K562 (cell line): ENCODE data around the gene SAMM50. TPM values are rescaled to one million over a fixed set of nuclear protein-coding genes. Genes with fewer than 3 reads are reported as not detected.
A peak's percentile ranks its signal among the peaks of the same experiment; 100 is the strongest.

Experiments used
- ATAC-seq: fragments of 200-7000 bp; cut with Tn5 transposase; 3 replicates; pipeline ENCODE4 v1.9.1; 2020; ENCODE audit warnings: moderate library complexity
- BruUV-seq: library from RNA; stranded (reverse); fragments of 400-500 nt; replicated peaks from 2 replicates; lab custom pipeline; 2021; lab: Mats Ljungman, UMichigan
- CTCF ChIA-PET: fragments of 300-600 bp; formaldehyde crosslinking; extraction: SDS; loops from one replicate; lab custom pipeline; 2021; ENCODE audit warnings: low intra/inter-chr PET ratio; lab: Yijun Ruan, JAX
- POLR2A ChIA-PET: fragments of 300-600, 350-650 bp; sonication (Branson Sonifier 250); formaldehyde crosslinking; extraction: SDS; loops from one replicate; lab custom pipeline; 2021; ENCODE audit warnings: antibody characterized with exemption, inconsistent platforms; lab: Yijun Ruan, JAX
- DNase-seq, 4 experiments: peaks; one replicate each; pipeline versions ENCODE4 v3.0.0 to v3.0.0-alpha.2; 2011 to 2018; ENCODE audit warnings: low spot score in 3 of 4, mixed read lengths in 3 of 4; ENCODE audit errors: extremely low read depth in 1 of 4
- FAIRE-seq: peaks from 2 replicates; lab custom pipeline; 2011; peaks lifted over from hg19 to GRCh38; lab: Jason Lieb, UNC
- H2AFZ ChIP-seq: 2 replicates; pipeline ENCODE4 v1.6.0; 2011; ENCODE audit warnings: low read depth, low read length, control low read depth, inconsistent platforms
- H3K27ac ChIP-seq: fragments of 200-600 bp; 3 replicates; pipeline ENCODE4 v1.8.0; 2011; ENCODE audit warnings: low read depth, mild to moderate bottlenecking, control low read depth, inconsistent platforms, low read length, moderate library complexity, mixed read lengths; ENCODE audit errors: extremely low read depth
- H3K27me3 ChIP-seq, 2 experiments: fragments of 300-600 bp in 1 of 2; 2 replicates in 1 of 2; 3 replicates in 1 of 2; pipeline versions ENCODE4 v1.6.0 to v1.8.0; 2011; ENCODE audit warnings: inconsistent platforms in 2 of 2, low read length in 2 of 2, mild to moderate bottlenecking in 1 of 2, mixed read lengths in 1 of 2, moderate library complexity in 1 of 2; ENCODE audit not compliant: control insufficient read depth in 2 of 2, insufficient read depth in 2 of 2
- H3K36me3 ChIP-seq: fragments of 300-600 bp; 3 replicates; pipeline ENCODE4 v1.8.0; 2011; ENCODE audit warnings: mild to moderate bottlenecking, low read length, inconsistent platforms; ENCODE audit not compliant: control insufficient read depth, insufficient read depth
- H3K4me1 ChIP-seq, 2 experiments: fragments of 200-600 bp in 1 of 2; replicated peaks in 1 of 2; 2 replicates in 1 of 2; 3 replicates in 1 of 2; pipeline versions ENCODE4 v1.5.1 to v1.8.0; 2011; ENCODE audit warnings: inconsistent platforms in 2 of 2, low read length in 2 of 2, mild to moderate bottlenecking in 1 of 2, mixed read lengths in 1 of 2, moderate library complexity in 1 of 2; ENCODE audit not compliant: control insufficient read depth in 2 of 2, insufficient read depth in 2 of 2
- H3K4me2 ChIP-seq: 2 replicates; pipeline ENCODE4 v1.6.1; 2011; ENCODE audit warnings: low read length, control low read depth, inconsistent platforms, mixed read lengths; ENCODE audit not compliant: insufficient read depth
- H3K4me3 ChIP-seq: fragments of 200-600 bp; sonication (generic), shearing (Covaris generic); 2 replicates; pipeline ENCODE4 v1.5.1; 2016; ENCODE audit warnings: control low read depth, inconsistent platforms
- H3K79me2 ChIP-seq: fragments of 200-600 bp; 3 replicates; pipeline ENCODE4 v1.8.0; 2011; ENCODE audit warnings: low read length, inconsistent platforms; ENCODE audit not compliant: control insufficient read depth, insufficient read depth
- H3K9ac ChIP-seq, 2 experiments: 2 replicates each; pipeline versions ENCODE4 v1.6.0 to v1.6.1; 2011; ENCODE audit warnings: low read depth in 2 of 2, low read length in 2 of 2, control low read depth in 1 of 2, inconsistent platforms in 1 of 2, mild to moderate bottlenecking in 1 of 2, mixed read lengths in 1 of 2; ENCODE audit not compliant: insufficient read depth in 1 of 2
- H3K9me1 ChIP-seq: one replicate; pipeline ENCODE4 v1.6.0; 2011; ENCODE audit warnings: inconsistent platforms, mild to moderate bottlenecking, low read length, moderate library complexity; ENCODE audit not compliant: control insufficient read depth, insufficient read depth
- H3K9me3 ChIP-seq: replicated peaks from 2 replicates; pipeline ENCODE4 v1.5.1; 2011; ENCODE audit warnings: low read depth, low read length, inconsistent platforms; ENCODE audit not compliant: control insufficient read depth, insufficient read depth
- H4K20me1 ChIP-seq: replicated peaks from 2 replicates; pipeline ENCODE4 v1.6.1; 2011; ENCODE audit warnings: low read length, inconsistent platforms, mixed read lengths; ENCODE audit not compliant: control insufficient read depth, insufficient read depth
- ATF7 ChIP-seq: fragments of 450-650 bp; IDR thresholded peaks from 2 replicates; pipeline ENCODE4 v1.7.1; 2014; ENCODE audit warnings: mild to moderate bottlenecking, moderate library complexity
- CTCF ChIP-seq, 3 experiments: IDR thresholded peaks in 2 of 3; conservative IDR thresholded peaks in 1 of 3; 2 replicates each; pipeline ENCODE4 v1.5.1; 2011 to 2012; ENCODE audit warnings: low read length in 3 of 3, mild to moderate bottlenecking in 3 of 3, control low read depth in 2 of 3, improper control_type of control experiment in 1 of 3, inconsistent platforms in 1 of 3, low read depth in 1 of 3, mixed read lengths in 1 of 3, moderate library complexity in 1 of 3; ENCODE audit not compliant: insufficient read depth in 2 of 3
- ELK1 ChIP-seq: sonication (generic); formaldehyde crosslinking; IDR thresholded peaks from 2 replicates; pipeline ENCODE4 v1.8.1; 2022; ENCODE audit warnings: missing genetic modification reagents
- FOXM1 ChIP-seq, 2 experiments: fragments of 450-650 bp in 1 of 2; sonication (generic) in 1 of 2; formaldehyde crosslinking in 1 of 2; IDR thresholded peaks; 2 replicates each; pipeline versions ENCODE4 v1.6.1 to v1.9.0; 2017 to 2022; ENCODE audit warnings: low read depth in 2 of 2, mild to moderate bottlenecking in 2 of 2, missing genetic modification reagents in 1 of 2, moderate library complexity in 1 of 2
- KLF16 ChIP-seq: IDR thresholded peaks from 2 replicates; pipeline ENCODE4 v1.6.1; 2016; ENCODE audit warnings: antibody characterized with exemption
- MEIS2 ChIP-seq: fragments of 450-650 bp; IDR thresholded peaks from 2 replicates; pipeline ENCODE4 v1.6.1; 2014; ENCODE audit warnings: mild to moderate bottlenecking; ENCODE audit not compliant: partially characterized antibody
- PTBP1 ChIP-seq: fragments of 200-400 bp; formaldehyde crosslinking; IDR thresholded peaks from 2 replicates; pipeline ENCODE4 v1.6.1; 2017; ENCODE audit warnings: low read depth, low read length
- RBM34 ChIP-seq: fragments of 200-400 bp; formaldehyde crosslinking; IDR thresholded peaks from 2 replicates; pipeline ENCODE4 v1.6.1; 2018; ENCODE audit warnings: low read length, borderline replicate concordance; ENCODE audit not compliant: insufficient read depth
- ZBTB11 ChIP-seq, 3 experiments: fragments of 200-800 bp in 1 of 3; fragments of 250-450 bp in 1 of 3; fragments of 450-650 bp in 1 of 3; sonication (Bioruptor Pico) in 1 of 3; sonication (Bioruptor generic) in 1 of 3; formaldehyde crosslinking in 1 of 3; IDR thresholded peaks; 2 replicates each; pipeline versions ENCODE4 v1.6.1 to v1.8.0; 2016 to 2022; ENCODE audit warnings: mild to moderate bottlenecking in 2 of 3, missing genetic modification characterization in 2 of 3, missing compliant biosample characterization in 1 of 3, moderate library complexity in 1 of 3
- ZNF766 ChIP-seq: fragments of 200-800 bp; sonication (Bioruptor generic); conservative IDR thresholded peaks from 2 replicates; pipeline ENCODE4 v1.6.1; 2016; ENCODE audit warnings: missing genetic modification characterization, missing compliant biosample characterization
- WGBS: fragments of 100-300 bp; shearing (Covaris generic); methylation state at CpG from one replicate; pipeline ENCODE4 v1.1.6; 2016; ENCODE audit warnings: low coverage, mixed read lengths; ENCODE audit not compliant: insufficient coverage; ENCODE audit errors: missing lambda C conversion rate; 5-methylcytosine and 5-hydroxymethylcytosine counted together
- in situ Hi-C: fragments of 300-500 bp; cut with MboI; formaldehyde crosslinking; loops from 4 replicates; pipeline ENCODE4 v1.15.0; 2018; ENCODE audit warnings: inconsistent platforms, mixed read lengths
- intact Hi-C: fragments of 100-400 bp; cut with micrococcal nuclease; formaldehyde crosslinking; loops from 2 replicates; pipeline ENCODE4 v1.14.2; 2022
- polyA plus RNA-seq, 8 experiments: library from polyadenylated mRNA; depleted of rRNA in 4 of 8; stranded (reverse) in 5 of 8; unstranded in 3 of 8; fragments of >200 nt; fragmentation: Nextera tagmentation in 2 of 8; fragmentation: Illumina TruSeq in 1 of 8; extraction: Ambion mirVana in 2 of 8; extraction: Trizol in 1 of 8; gene quantifications; 2 replicates each; pipeline versions ENCODE4 v1.2.1 to v1.2.3, GENCODE V29; 2011 to 2014; ENCODE audit warnings: inconsistent platforms in 1 of 8, missing spikeins in 1 of 8
- total RNA-seq, 7 experiments: library from RNA; depleted of rRNA in 6 of 7; stranded (reverse); fragments of >200 nt in 6 of 7; fragmentation: Illumina TruSeq in 2 of 7; extraction: Trizol in 2 of 7; gene quantifications; 2 replicates each; pipeline versions ENCODE4 v1.2.1 to v1.2.3, GENCODE V29; 2011 to 2021; ENCODE audit warnings: low replicate concordance in 1 of 7

Gene SAMM50
- total and polyA plus RNA-seq, 9 of the 15 experiments (the other 6 are each of a cell fraction or from before 2014, with no cell fraction given): 14.6 to 49.3 (median 38.1) TPM

- peaks cover 6% of the 10 kb centered on the region; the same call in 2 of the 3 replicates for H3K79me2 ChIP-seq
- peak overlapping the region; percentile 59; the same call in 1 of the 2 replicates for H2AFZ ChIP-seq
- H3K4me2 ChIP-seq: peak overlapping the region; percentile 80
- no TSS peak for BruUV-seq
- H4K20me1 ChIP-seq: no peaks in the 10 kb centered on the region
- peaks cover 23 to 33% of the 10 kb centered on the region in 2 experiments; a peak in 4 of 5 replicates for H3K4me1 ChIP-seq
- H3K27me3 ChIP-seq: no peaks in the 10 kb centered on the region
- H3K9ac ChIP-seq: peak overlapping the region; percentile 45 to 63; a peak in 3 of 4 replicates
- peak; percentile 96 for FAIRE-seq
- WGBS: 17% methylated on average over 16 of the region's 19 CpGs
- peak; percentile 92 for ATAC-seq
- H3K4me3 ChIP-seq: no peak overlapping the region
- peaks cover 78% of the 10 kb centered on the region for H3K36me3 ChIP-seq
- ChIA-PET POLR2A (interaction anchor here (0.6 kb wide), 1 partner anchor 68 kb away, joined by 3 read pairs; no protein-coding TSS in a partner anchor), CTCF (no interaction called here)
- H3K9me1 ChIP-seq: no peaks in the 10 kb centered on the region
- in situ Hi-C loops (no loop called here), intact Hi-C loops (no loop called here)
- H3K27ac ChIP-seq: peak overlapping the region; percentile 85
- DNase-seq: peak; percentile 80 to 87 (median 82)
- H3K9me3 ChIP-seq: 0 out of 2 replicates have a peak, but pooled peaks cover 2% of the 10 kb centered on the region
- TF ChIP-seq CTCF (IDR thresholded peaks at IDR 0.05 in 2 of 3, conservative IDR thresholded peaks at IDR 0.05 in 1 of 3; ENCODE audit: insufficient read depth in 2 of 3, low read depth in 1 of 3, low read length in 3 of 3) (no peak), PTBP1 (no peak), MEIS2 (no peak), FOXM1 (IDR thresholded peaks at IDR 0.05; ENCODE audit: low read depth) (peak; percentile 83), FOXM1 (CRISPR knock-in tag; IDR thresholded peaks at IDR 0.05; ENCODE audit: low read depth) (no peak), ELK1 (no peak), RBM34 (no peak), ZBTB11 (CRISPR knock-in tag; IDR thresholded peaks at IDR 0.05) (peak in 1 of 3 experiments; percentile 12; a peak in 1 of 6 replicates), ZNF766 (peak; percentile 15; the same call in 1 of the 2 replicates), ATF7 (no peak; the same call in 1 of the 2 replicates), KLF16 (peak; percentile 87)
Observed at GRCh38 chr22:43969021-43969878, 14.0 kb downstream of the SAMM50 start.
